ENCODE results near the gene MSH2.

- TF ChIP-seq KLF16 (CRISPR knock-in tag; IDR thresholded peaks at IDR 0.05) (no peak), ZIK1 (CRISPR knock-in tag; IDR thresholded peaks at IDR 0.05; ENCODE audit: borderline replicate concordance, low read depth) (no peak), NCOR1 (IDR thresholded peaks at IDR 0.05; ENCODE audit: borderline replicate concordance, low read length) (no peak), REST (IDR thresholded peaks at IDR 0.05; ENCODE audit: borderline replicate concordance in 1 of 2, low read depth in 1 of 2, low read length in 2 of 2) (no peak), SIN3A (IDR thresholded peaks at IDR 0.05; ENCODE audit: borderline replicate concordance, low read depth, low read length) (no peak), NFE2 (CRISPR knock-in tag; IDR thresholded peaks at IDR 0.05) (no peak)
These were observed 96.8 kb downstream of the MSH2 start for GRCh38 chr2:47499621-47500309.
